ENCODE measurements around the gene GPAT2.
A peak's percentile ranks its signal among the peaks of the same experiment; 100 is the strongest.
"Not testable (repeated sequence)": the region's sequence is repeated elsewhere in the genome, so short reads cannot be mapped to it uniquely, and the experiment has no call there.

GPAT2 gene

DNA sequence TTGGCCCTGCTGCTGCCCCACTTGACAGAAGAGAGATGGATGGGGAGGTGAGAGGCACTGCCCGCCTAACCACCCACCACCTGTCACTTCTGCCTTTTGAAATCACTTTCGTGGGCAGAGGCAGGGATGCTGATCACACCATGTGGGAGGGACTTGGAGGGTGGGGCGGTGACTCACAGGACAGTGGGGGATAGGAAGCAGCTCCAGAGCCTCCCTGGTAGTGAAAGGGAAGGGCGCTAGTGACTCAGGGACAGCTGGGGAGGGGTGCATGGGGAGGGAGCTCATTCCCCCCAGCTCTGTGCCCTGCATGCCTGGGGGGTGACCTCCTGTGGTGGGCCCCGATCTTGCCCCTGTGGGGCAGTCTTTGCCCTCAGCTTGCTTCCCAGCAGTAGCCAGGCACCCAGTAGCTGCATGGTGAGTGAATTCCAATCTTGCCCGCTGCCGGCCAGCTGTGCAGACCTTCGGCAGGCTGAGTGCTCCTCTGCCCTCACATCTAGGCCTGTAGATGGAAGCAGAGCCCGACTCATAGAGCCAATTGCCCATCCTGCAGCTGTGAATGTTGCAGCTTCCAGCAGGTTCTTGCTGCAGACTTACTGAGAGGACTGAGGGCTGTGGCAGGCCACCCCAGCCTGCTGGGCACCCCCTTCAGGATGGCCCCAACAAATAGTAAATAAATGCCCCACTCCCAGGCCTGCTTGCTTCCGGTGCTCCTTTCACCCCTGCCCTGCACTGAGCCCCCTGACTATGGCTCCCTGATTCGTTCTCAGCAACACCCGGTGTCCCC, 28.6 kb upstream of the GPAT2 start:
- not testable (repeated sequence) for H3K4me2 ChIP-seq (ENCODE audit: insufficient read depth, low read length); DNase-seq; H4K20me1 ChIP-seq (ENCODE audit: insufficient read depth, low read length); H3K27ac ChIP-seq (ENCODE audit: low read length); H3K9me3 ChIP-seq (ENCODE audit: insufficient read depth, low read length, severe bottlenecking); H3K36me3 ChIP-seq (ENCODE audit: insufficient read depth, low read length); H3K27me3 ChIP-seq (ENCODE audit: insufficient read depth, low read length, poor library complexity); H3K9ac ChIP-seq (ENCODE audit: low read depth, low read length); H3K4me1 ChIP-seq (ENCODE audit: insufficient read depth, low read length); H2AFZ ChIP-seq (ENCODE audit: low read depth, low read length); H3K79me2 ChIP-seq (ENCODE audit: insufficient read depth, low read length); H3K4me3 ChIP-seq (ENCODE audit: low read depth in 1 of 2, low read length in 2 of 2)
- TF ChIP-seq, protein P1, sequence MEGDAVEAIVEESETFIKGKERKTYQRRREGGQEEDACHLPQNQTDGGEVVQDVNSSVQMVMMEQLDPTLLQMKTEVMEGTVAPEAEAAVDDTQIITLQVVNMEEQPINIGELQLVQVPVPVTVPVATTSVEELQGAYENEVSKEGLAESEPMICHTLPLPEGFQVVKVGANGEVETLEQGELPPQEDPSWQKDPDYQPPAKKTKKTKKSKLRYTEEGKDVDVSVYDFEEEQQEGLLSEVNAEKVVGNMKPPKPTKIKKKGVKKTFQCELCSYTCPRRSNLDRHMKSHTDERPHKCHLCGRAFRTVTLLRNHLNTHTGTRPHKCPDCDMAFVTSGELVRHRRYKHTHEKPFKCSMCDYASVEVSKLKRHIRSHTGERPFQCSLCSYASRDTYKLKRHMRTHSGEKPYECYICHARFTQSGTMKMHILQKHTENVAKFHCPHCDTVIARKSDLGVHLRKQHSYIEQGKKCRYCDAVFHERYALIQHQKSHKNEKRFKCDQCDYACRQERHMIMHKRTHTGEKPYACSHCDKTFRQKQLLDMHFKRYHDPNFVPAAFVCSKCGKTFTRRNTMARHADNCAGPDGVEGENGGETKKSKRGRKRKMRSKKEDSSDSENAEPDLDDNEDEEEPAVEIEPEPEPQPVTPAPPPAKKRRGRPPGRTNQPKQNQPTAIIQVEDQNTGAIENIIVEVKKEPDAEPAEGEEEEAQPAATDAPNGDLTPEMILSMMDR (IDR thresholded peaks at IDR 0.05; ENCODE audit: borderline replicate concordance, extremely low read depth, low read length, poor library complexity, severe bottlenecking) = peak; percentile 16
- ATAC-seq (ENCODE audit: insufficient read depth, low read depth) = peak; percentile 74

DNA sequence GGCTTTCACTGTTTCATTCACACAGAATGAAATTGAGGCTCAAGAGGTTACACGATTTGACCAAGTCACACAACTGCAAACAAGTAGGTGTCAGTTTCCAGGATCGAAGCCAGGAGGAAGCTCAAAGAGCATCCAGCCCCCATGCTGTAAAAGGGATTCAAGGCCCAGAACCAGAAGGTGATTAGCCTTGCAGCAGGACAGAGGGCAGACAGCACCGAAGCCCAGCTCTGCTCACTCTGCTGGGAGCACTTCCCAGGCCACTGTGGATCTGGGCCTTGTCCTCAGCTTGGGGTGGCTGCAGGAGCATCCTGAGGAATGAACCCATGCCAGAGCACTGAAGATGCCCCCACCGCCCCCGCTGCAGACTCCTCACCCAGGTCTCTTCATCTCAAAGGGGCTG, 27.8 kb upstream of the GPAT2 start:
- H3K4me2 ChIP-seq (ENCODE audit: insufficient read depth, low read length); H4K20me1 ChIP-seq (ENCODE audit: insufficient read depth, low read length); H3K4me3 ChIP-seq (ENCODE audit: low read depth in 1 of 2, low read length in 2 of 2); H3K27me3 ChIP-seq (ENCODE audit: insufficient read depth, low read length, poor library complexity); H3K27ac ChIP-seq (ENCODE audit: low read length); H3K9ac ChIP-seq (ENCODE audit: low read depth, low read length); H3K36me3 ChIP-seq (ENCODE audit: insufficient read depth, low read length); H3K79me2 ChIP-seq (ENCODE audit: insufficient read depth, low read length); DNase-seq; ATAC-seq (ENCODE audit: insufficient read depth, low read depth); H3K4me1 ChIP-seq (ENCODE audit: insufficient read depth, low read length); H2AFZ ChIP-seq (ENCODE audit: low read depth, low read length); H3K9me3 ChIP-seq (ENCODE audit: insufficient read depth, low read length, severe bottlenecking): not testable (repeated sequence)

DNA sequence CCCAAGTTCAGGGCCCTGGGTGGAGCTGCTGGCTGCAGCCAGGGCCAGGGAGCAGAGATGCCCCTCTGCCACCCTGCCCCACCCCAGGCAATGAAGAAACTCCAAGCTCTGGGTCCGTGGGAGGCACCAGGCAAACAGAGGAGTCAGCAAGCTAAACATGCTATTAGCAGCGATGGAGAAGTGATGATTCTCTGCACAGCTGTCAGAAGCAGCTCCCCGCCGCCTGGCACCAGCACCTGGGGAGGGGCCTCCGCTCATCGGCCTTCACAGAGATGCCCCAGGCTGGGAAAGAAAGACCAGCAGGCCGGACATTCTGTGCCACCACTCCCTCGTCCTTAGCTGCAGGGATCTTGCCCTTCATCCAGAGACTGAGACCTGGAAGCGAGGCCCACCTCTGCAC, 27.2 kb upstream of the GPAT2 start:
- H3K36me3 ChIP-seq (ENCODE audit: insufficient read depth, low read length); DNase-seq; H3K9ac ChIP-seq (ENCODE audit: low read depth, low read length); H4K20me1 ChIP-seq (ENCODE audit: insufficient read depth, low read length); H3K9me3 ChIP-seq (ENCODE audit: insufficient read depth, low read length, severe bottlenecking); H3K4me1 ChIP-seq (ENCODE audit: insufficient read depth, low read length); H3K27me3 ChIP-seq (ENCODE audit: insufficient read depth, low read length, poor library complexity); H3K4me3 ChIP-seq (ENCODE audit: low read depth in 1 of 2, low read length in 2 of 2); H3K79me2 ChIP-seq (ENCODE audit: insufficient read depth, low read length); ATAC-seq (ENCODE audit: insufficient read depth, low read depth); H3K4me2 ChIP-seq (ENCODE audit: insufficient read depth, low read length); H2AFZ ChIP-seq (ENCODE audit: low read depth, low read length); H3K27ac ChIP-seq (ENCODE audit: low read length): not testable (repeated sequence)

DNA sequence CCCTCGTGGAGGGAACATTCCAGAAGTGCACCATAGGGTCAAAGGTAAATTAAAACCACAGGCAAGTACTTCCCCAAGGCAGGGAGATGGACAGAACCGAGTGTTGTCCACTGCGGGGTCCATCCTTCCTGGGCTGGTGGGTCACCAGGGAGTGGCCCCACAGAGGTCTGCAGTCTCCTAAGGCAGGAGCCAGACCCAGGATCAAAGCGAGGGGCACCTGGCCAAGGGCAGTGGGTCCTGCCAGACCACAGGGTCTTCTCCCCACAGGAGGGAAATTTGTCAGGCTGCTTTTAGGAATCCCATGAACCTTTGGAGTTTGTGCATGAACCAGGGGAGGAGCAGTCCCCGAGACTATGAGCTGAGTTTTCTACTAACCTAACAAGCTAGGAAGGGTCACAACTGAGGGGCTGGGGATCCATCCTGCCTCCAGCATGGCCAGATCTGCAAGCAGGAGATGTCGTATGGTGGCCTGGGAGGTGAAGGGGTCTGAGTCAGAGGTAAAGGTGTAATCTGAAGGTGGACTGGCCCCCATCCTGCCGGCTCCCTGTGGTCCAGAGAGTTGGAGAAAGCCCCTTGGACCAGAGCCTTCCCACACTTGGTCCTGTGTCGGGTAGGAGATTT, 26.6 kb upstream of the GPAT2 start:
- H4K20me1 ChIP-seq (ENCODE audit: insufficient read depth, low read length); ATAC-seq (ENCODE audit: insufficient read depth, low read depth); H3K4me2 ChIP-seq (ENCODE audit: insufficient read depth, low read length); H3K4me3 ChIP-seq (ENCODE audit: low read depth in 1 of 2, low read length in 2 of 2); H3K27ac ChIP-seq (ENCODE audit: low read length); H3K27me3 ChIP-seq (ENCODE audit: insufficient read depth, low read length, poor library complexity); H3K36me3 ChIP-seq (ENCODE audit: insufficient read depth, low read length); H3K4me1 ChIP-seq (ENCODE audit: insufficient read depth, low read length); H2AFZ ChIP-seq (ENCODE audit: low read depth, low read length); H3K79me2 ChIP-seq (ENCODE audit: insufficient read depth, low read length); H3K9me3 ChIP-seq (ENCODE audit: insufficient read depth, low read length, severe bottlenecking); H3K9ac ChIP-seq (ENCODE audit: low read depth, low read length); DNase-seq: not testable (repeated sequence)

DNA sequence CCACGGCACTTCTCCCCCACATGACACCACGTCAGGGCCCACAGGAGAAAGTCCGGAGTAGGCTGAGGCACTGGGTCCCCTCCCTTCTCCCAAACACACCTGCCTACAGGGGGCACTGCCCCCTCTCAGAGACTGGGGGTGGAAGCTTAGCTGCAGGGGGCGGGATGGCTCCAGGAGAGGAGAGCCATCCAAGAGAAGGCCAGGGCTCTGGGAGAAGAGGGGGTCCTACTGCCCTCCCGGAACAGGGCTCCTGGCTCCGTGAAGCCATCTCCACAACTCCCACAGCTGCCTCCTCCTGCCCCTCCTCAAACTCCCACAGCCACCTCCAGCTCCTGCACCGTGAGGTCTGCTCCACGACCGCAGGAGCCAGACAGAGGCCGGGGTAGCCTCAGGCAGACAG, 25.6 kb upstream of the GPAT2 start:
- H3K4me2 ChIP-seq (ENCODE audit: insufficient read depth, low read length); H3K79me2 ChIP-seq (ENCODE audit: insufficient read depth, low read length); H2AFZ ChIP-seq (ENCODE audit: low read depth, low read length); H3K9me3 ChIP-seq (ENCODE audit: insufficient read depth, low read length, severe bottlenecking); ATAC-seq (ENCODE audit: insufficient read depth, low read depth); DNase-seq; H3K9ac ChIP-seq (ENCODE audit: low read depth, low read length); H4K20me1 ChIP-seq (ENCODE audit: insufficient read depth, low read length); H3K27ac ChIP-seq (ENCODE audit: low read length); H3K4me3 ChIP-seq (ENCODE audit: low read depth in 1 of 2, low read length in 2 of 2); H3K4me1 ChIP-seq (ENCODE audit: insufficient read depth, low read length); H3K27me3 ChIP-seq (ENCODE audit: insufficient read depth, low read length, poor library complexity); H3K36me3 ChIP-seq (ENCODE audit: insufficient read depth, low read length): not testable (repeated sequence)

DNA sequence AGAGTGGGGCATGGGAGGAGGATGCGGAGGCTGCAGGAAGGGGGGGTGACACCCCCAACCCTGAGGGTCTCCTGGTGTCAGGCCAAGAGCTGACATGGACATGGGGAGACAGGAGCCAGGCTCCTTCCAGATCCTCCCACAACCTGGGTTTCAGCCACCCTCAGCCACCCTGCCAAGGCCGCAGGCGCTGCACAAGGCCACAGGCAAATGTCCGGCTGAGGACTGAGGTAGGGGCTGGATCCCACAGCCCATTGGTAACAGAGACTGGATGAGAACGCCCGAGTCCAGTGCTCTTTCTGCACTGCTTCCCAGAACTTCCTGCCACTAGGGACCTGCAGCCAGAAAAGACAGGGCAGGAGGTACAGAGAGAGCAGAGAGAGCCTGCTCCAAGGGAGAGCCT, 24.7 kb upstream of the GPAT2 start:
- H3K79me2 ChIP-seq (ENCODE audit: insufficient read depth, low read length); H3K9ac ChIP-seq (ENCODE audit: low read depth, low read length); H4K20me1 ChIP-seq (ENCODE audit: insufficient read depth, low read length); DNase-seq; H3K27me3 ChIP-seq (ENCODE audit: insufficient read depth, low read length, poor library complexity); H3K9me3 ChIP-seq (ENCODE audit: insufficient read depth, low read length, severe bottlenecking); ATAC-seq (ENCODE audit: insufficient read depth, low read depth); H3K4me1 ChIP-seq (ENCODE audit: insufficient read depth, low read length); H3K36me3 ChIP-seq (ENCODE audit: insufficient read depth, low read length); H3K4me3 ChIP-seq (ENCODE audit: low read depth in 1 of 2, low read length in 2 of 2); H3K4me2 ChIP-seq (ENCODE audit: insufficient read depth, low read length); H2AFZ ChIP-seq (ENCODE audit: low read depth, low read length); H3K27ac ChIP-seq (ENCODE audit: low read length): not testable (repeated sequence)

DNA sequence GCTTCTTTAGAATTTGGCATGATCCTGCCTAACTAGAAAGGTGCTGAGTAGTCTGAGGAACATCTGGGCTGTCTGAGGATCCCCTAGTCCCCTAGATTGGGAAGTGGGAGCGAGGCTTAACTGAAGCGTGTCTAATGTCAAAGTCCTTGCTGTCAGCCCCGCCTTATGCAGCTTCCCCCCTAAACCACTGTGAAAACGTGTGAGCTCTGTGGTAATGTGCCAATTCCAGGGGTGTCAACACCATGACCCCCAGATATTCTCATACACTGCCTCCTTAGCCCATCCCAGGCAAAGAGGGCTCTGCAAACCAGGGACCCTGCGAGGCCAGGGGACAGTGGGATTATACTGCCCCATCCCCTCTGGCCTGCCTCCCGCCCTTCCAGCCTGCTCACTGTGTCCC, 21.1 kb upstream of the GPAT2 start:
- not testable (repeated sequence) for ATAC-seq (ENCODE audit: insufficient read depth, low read depth); H3K27ac ChIP-seq (ENCODE audit: low read length); H3K4me1 ChIP-seq (ENCODE audit: insufficient read depth, low read length); H3K9me3 ChIP-seq (ENCODE audit: insufficient read depth, low read length, severe bottlenecking); H4K20me1 ChIP-seq (ENCODE audit: insufficient read depth, low read length); H3K4me2 ChIP-seq (ENCODE audit: insufficient read depth, low read length); H3K36me3 ChIP-seq (ENCODE audit: insufficient read depth, low read length); H3K27me3 ChIP-seq (ENCODE audit: insufficient read depth, low read length, poor library complexity); DNase-seq; H3K4me3 ChIP-seq (ENCODE audit: low read depth in 1 of 2, low read length in 2 of 2); H3K79me2 ChIP-seq (ENCODE audit: insufficient read depth, low read length); H3K9ac ChIP-seq (ENCODE audit: low read depth, low read length); H2AFZ ChIP-seq (ENCODE audit: low read depth, low read length)
